ENCODE data around the gene KRT78. TPM values are rescaled to one million over a fixed set of nuclear protein-coding genes. Genes with fewer than 3 reads are reported as not detected.

KRT78 gene
- total RNA-seq, 1 experiment from 2014 or later, result 0.15 TPM

- ATAC-seq (no peak), DNase-seq (no peak)
- no peaks in the 10 kb centered on the region; the same call in 1 of the 2 replicates for H3K27me3 ChIP-seq (ENCODE audit: low read length)
- H3K27ac ChIP-seq (ENCODE audit: low read length), result no peak overlapping the region
- no peaks in the 10 kb centered on the region for H3K9me2 ChIP-seq (replicated peaks; ENCODE audit: low read length)
- H3K4me2 ChIP-seq (ENCODE audit: low read length), result no peak overlapping the region
- intact Hi-C loops (cut with micrococcal nuclease), result no loop called here
- CTCF ChIA-PET, result no interaction called here
- no peak overlapping the region for H3K9ac ChIP-seq (ENCODE audit: low read length)
- no peak for TF ChIP-seq CTCF (conservative IDR thresholded peaks at IDR 0.05; ENCODE audit: low read depth, low read length)
- TF ChIP-seq EZH2 (IDR thresholded peaks at IDR 0.05; ENCODE audit: low read length, unreplicated experiment), result no peak
- TF ChIP-seq EZH2phosphoT487 (IDR thresholded peaks at IDR 0.05; ENCODE audit: borderline replicate concordance, low read length), result no peak
- no peak overlapping the region for H3K4me3 ChIP-seq (ENCODE audit: low read length)
- no peak overlapping the region for H2AFZ ChIP-seq (ENCODE audit: low read length)
- BruUV-seq (replicated peaks), result no TSS peak
- H4K20me1 ChIP-seq (ENCODE audit: low read length), result no peaks in the 10 kb centered on the region
- H3K4me1 ChIP-seq (ENCODE audit: insufficient read depth, low read length), result peaks cover 21% of the 10 kb centered on the region
- H3K79me2 ChIP-seq (ENCODE audit: low read length), result no peaks in the 10 kb centered on the region
- no peaks in the 10 kb centered on the region for H3F3A ChIP-seq (ENCODE audit: low read length, unreplicated experiment)
- H3K36me3 ChIP-seq (ENCODE audit: low read depth, low read length), result no peaks in the 10 kb centered on the region
- H3K9me3 ChIP-seq (ENCODE audit: low read length), result no peaks in the 10 kb centered on the region
- POLR2A ChIA-PET (ENCODE audit: unreplicated experiment), result no interaction called here
These were observed 31.6 kb downstream of the KRT78 start for GRCh38 chr12:52817003-52817698.

GRCh38 chr12:52815676-52816588 is 32.9 kb downstream of the KRT78 start:
- no peaks in the 10 kb centered on the region; the same call in 1 of the 2 replicates for H3K27me3 ChIP-seq (ENCODE audit: low read length)
- CTCF ChIA-PET, result no interaction called here
- no peaks in the 10 kb centered on the region for H3K36me3 ChIP-seq (ENCODE audit: low read depth, low read length)
- no peak overlapping the region for H3K4me3 ChIP-seq (ENCODE audit: low read length)
- intact Hi-C loops (cut with micrococcal nuclease), result no loop called here
- ATAC-seq, result no peak
- TF ChIP-seq EZH2 (IDR thresholded peaks at IDR 0.05; ENCODE audit: low read length, unreplicated experiment) (no peak), CTCF (conservative IDR thresholded peaks at IDR 0.05; ENCODE audit: low read depth, low read length) (no peak), EZH2phosphoT487 (IDR thresholded peaks at IDR 0.05; ENCODE audit: borderline replicate concordance, low read length) (no peak)
- H4K20me1 ChIP-seq (ENCODE audit: low read length), result no peaks in the 10 kb centered on the region
- no TSS peak for BruUV-seq (replicated peaks)
- H2AFZ ChIP-seq (ENCODE audit: low read length), result no peak overlapping the region
- POLR2A ChIA-PET (ENCODE audit: unreplicated experiment), result no interaction called here
- H3K79me2 ChIP-seq (ENCODE audit: low read length), result no peaks in the 10 kb centered on the region
- H3K9me2 ChIP-seq (replicated peaks; ENCODE audit: low read length), result no peaks in the 10 kb centered on the region
- no peak for DNase-seq
- peaks cover 14% of the 10 kb centered on the region for H3K4me1 ChIP-seq (ENCODE audit: insufficient read depth, low read length)
- no peak overlapping the region for H3K4me2 ChIP-seq (ENCODE audit: low read length)
- H3K27ac ChIP-seq (ENCODE audit: low read length), result no peak overlapping the region
- no peaks in the 10 kb centered on the region for H3K9me3 ChIP-seq (ENCODE audit: low read length)
- no peaks in the 10 kb centered on the region for H3F3A ChIP-seq (ENCODE audit: low read length, unreplicated experiment)
- H3K9ac ChIP-seq (ENCODE audit: low read length), result no peak overlapping the region
